Pulmonary artery endothelial cell (primary cell): ENCODE results near the gene METTL13. TPM values are rescaled to one million over a fixed set of nuclear protein-coding genes. Genes with fewer than 3 reads are reported as not detected.

Experiments
- DNase-seq: peaks from one replicate; pipeline ENCODE4 v3.0.0-alpha.2; 2011; ENCODE audit warnings: low read depth, low spot score
- total RNA-seq: library from RNA; depleted of rRNA; stranded (reverse); fragments of >200 nt; gene quantifications from 2 replicates; pipeline ENCODE4 v1.2.3, GENCODE V29; 2014

Gene METTL13
- total RNA-seq, 1 donor from 2014 or later: 28.6 TPM

GRCh38 chr1:171801487-171801891 is 20.0 kb downstream of the METTL13 start:
- no peak for DNase-seq

- DNase-seq: no peak
Measured at GRCh38 chr1:171802207-171802606, 20.7 kb downstream of the METTL13 start.

DNA sequence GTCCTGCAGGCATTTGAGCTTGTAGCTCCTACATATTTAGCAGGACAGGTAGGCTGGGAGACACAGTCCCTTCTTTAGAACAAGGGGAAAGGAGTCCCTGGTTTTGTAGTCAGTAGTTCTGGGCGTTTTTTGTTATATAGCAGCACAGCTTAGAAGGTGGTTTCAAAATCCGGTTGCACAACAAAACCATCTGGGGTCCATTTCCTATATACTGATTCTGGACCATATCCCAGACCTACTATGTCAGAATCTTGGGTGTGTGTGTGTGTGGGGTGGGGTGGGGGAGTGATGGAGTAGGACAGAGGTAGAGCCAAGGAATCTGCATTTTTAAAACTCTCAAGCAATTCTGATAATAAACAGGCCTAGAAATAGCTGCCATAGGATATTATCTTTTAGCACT is 21.6 kb downstream of the METTL13 start:
- no peak for DNase-seq

DNA sequence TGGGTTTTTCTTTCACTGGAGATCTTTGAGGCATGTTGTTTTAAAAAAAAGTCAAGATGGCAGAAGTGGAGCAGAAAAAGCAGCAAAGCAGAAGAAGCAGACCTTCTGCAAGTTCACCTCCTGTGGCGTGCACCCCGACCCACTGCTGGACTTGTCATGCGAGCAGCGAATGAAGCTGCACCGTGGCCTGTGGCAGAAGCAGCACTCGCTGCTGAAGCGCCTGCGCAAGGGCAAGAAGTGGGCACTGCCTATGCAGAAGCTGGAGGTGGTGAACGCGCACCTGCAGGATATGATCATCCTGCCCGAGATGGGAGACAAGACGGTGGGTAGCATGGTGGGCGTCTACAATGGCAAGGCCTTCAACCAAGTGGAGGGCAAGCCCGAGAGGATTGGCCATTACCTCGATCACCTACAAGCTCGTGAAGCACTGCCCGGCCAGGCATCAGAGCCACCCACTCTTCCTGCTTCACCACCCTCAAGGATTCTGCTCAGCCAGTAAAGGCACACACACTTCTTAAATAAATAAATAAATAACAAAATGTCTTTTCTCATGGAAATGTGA is 22.1 kb downstream of the METTL13 start:
- DNase-seq: no peak

DNA sequence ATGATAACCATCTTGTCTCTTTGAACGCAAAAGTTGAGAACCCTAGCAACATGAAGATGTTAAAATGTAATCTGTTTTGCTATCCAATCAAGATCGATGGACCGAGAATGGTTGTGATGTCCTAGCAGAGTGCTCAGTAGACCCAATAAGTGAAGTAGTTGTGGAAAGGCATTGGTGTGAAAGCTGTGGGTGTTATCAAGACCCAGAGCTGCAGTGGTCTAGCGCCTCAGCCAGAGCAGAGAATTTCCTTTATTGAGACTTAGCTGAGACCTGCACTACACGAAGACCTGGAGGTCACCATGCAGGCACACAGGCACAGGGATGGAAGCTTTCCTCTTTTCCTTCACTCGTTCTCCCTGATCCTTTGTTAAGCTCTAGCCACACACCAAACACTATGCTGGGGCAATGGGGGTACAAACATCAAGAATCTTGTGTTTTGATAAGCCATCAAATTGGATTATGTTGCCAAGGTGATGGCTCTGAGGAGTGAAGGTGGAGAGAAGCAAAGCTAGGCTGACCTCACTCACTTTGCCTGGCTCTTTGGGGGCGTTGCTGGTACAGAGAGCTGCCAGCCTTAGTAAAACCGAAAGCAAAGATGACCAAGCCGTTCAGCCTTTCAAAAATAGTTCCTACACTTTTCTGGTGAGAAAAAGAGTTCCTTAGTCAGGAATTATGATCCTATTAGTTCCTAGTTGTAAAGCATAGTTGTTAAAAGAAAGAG is 24.1 kb downstream of the METTL13 start:
- no peak for DNase-seq

GRCh38 chr1:171807556-171807955 is 26.1 kb downstream of the METTL13 start:
- DNase-seq: no peak

DNA sequence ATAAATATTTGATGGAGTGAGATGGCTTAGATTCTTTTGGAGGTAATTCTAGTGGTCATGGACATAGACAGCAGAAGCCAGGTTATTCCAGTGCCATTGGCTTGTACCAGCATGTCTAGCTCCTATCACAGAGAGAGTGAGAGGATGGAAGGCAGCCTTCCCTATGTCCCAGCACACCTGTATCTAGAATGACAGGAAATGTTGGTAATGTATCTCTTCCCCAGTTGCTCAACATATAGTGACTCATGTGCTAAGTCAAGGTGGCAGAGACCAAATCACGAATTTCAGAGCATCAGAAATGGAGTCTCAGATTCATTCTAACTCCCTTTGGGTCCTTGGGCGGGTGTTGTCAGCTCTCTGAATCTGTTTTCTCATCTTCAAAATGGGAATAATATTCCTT is 28.4 kb downstream of the METTL13 start:
- no peak for DNase-seq

DNA sequence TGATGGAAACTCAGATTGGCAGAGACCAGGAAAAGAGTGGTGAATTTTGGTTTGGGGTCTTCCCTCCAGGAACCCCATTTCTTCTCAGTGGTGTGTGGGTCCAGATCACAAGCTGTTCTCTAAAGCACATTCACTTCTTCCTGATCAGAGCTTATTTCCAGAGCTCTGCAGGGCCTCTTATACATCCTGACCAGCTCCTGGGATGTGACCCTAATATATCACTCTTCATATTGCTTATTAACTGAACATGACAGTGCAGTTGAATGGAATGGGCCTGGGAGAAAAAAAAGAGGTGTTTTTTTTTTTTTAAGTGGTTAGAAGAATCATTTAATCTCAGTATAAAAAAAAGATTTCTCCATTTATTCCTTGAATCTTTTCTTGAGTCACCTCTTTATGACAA is 30.2 kb downstream of the METTL13 start:
- DNase-seq: no peak

DNA sequence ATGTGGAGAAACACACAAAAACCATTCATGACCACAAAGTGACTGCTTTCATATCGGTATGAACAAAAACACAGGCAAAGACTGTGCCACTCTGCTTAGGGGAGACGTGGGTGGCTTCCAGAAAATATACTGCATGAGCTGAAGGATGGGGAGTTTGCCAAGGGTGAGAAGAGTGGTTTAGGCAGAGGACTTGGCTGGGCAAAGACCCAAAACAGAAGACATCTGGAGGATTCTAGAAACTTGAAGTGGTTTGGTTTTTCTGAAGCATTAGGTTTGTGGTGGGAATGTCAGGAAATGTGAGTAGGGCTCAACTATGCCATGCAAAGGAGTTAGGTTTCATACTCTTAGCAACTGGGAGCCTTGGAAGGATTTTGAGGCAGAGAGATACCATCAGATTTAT is 33.2 kb downstream of the METTL13 start:
- no peak for DNase-seq

- no peak for DNase-seq
Measured at GRCh38 chr1:171816300-171816901, 34.9 kb downstream of the METTL13 start.

- peak; percentile 7 for DNase-seq
Measured at GRCh38 chr1:171817511-171818265, 36.2 kb downstream of the METTL13 start.

DNA sequence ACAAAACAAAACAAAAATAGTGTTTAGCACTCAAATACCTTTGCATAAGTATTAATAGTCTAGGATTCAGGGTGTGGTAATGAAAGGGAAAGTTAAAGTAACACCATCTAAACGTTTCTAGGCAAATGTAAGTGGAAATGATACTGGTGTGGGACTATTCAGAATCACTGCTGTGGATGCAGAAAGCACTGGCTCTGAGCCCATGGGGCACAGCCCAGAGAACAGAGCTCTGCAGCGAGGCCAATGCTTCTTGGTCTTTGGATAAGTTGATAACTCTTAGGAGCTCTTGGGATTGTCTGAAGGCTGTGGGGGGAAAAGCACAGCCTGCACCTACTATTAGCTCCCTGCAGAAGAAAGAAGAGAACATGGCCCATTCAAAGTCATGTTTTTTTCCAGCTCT is 38.5 kb downstream of the METTL13 start:
- no peak for DNase-seq

GRCh38 chr1:171826973-171827372 is 45.5 kb downstream of the METTL13 start:
- no peak for DNase-seq

GRCh38 chr1:171828794-171829193 is 47.3 kb downstream of the METTL13 start:
- no peak for DNase-seq

GRCh38 chr1:171833091-171833825 is 51.8 kb downstream of the METTL13 start:
- DNase-seq: no peak

- no peak for DNase-seq
Measured at GRCh38 chr1:171834821-171835220, 53.4 kb downstream of the METTL13 start.

DNA sequence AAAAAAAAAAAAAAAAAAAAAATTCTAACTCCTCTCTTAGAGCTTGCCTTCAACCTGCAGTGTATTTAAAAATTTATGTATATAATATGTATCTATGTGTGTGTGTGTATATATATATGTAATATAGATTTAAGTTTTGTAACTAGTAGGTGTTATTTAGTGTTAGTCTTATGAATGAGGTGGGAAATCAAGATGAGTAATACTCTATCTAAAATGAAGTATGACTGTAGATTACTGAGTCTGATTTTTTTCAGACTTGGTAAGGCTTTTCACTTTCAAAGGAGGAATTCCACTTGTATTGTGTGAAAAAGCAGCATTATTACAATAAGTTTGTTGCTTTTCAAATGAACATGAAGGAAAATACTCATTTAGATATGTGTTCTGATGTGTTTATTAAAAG is 54.4 kb downstream of the METTL13 start:
- no peak for DNase-seq

DNA sequence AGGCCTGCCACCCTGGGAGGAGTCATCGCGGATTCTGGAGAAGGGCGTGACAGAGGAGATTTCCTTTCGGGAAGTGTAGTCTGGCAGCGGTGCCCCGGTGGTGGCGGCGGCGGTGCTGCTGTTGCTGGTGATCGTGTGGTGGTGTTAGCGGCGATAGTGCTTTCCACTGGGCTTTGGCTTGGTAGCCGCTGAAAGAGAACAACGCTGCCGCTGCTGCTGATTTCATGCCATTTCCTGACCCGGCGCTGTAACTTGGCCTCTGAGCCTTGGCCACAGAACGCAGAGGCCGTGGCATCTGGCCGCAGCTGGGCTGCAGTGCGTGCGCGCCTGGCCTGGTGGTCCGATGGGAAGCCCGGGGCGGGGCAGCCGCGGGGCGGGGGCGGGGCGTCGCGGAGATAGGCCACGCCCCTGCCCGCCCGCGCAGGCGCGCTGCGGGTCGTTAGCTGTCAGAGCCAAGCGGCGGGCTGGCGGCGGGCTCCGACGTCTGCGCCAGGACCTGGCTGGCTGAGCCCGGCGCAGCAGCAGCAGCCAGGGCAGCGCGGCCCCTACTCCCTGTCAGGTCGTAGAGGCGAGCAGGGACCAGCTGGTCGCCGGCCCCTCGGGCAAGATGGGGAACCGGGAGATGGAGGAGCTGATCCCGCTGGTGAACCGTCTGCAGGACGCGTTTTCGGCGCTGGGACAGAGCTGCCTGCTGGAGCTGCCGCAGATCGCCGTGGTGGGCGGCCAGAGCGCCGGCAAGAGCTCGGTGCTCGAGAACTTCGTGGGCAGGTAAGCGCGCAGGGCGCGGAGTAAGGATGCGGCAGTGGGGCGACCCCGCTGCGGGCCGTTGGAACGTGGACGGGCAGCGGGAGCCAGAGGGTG is 59.8 kb downstream of the METTL13 start, which contains the start of gene DNM3:
Gene DNM3 (plus strand): TSS at position 449 of the 861 bp plus-strand sequence. CDS start 159 bp downstream, at position 608.
- DNase-seq: peak; percentile 5

DNA sequence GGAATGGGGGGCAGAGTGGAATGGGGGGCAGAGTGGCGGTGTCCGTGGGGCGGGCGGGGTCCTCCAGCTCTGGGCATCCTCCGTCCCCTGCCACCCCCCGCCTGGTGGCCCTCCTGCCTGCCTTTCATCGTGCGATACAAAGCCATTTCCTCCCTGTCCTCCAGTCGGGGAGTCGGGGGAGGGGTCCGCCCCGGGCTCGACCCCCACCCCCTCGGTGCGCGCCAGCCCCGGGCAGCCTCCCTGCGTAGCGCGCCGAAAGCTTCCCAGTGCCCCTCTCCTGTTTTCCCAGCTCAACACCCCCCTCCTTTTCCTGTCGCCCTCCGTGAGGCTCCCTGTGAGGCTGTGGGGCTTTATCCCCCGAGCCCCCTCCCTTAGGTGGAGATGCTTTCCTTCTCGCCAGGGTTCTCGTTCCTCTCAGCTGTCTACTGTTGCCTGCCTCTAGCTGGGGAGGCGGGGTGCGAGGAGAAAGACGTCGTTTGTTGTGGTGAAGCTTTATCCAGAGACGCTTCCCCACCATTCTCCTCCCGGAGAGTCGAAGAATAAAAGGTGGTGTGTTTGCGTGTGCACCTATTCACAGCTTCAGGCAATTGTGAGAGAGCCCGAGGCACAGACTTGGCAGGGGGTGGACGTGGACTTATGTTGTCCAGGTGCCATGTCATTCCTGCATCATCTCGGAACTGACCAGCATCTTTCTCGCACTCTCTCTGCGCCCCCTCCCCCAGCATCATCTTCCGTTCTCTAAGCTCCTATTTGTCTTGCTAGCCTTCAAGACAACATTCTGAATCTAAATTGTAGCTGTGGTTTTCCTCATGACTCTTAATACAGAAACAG is 60.7 kb downstream of the METTL13 start:
- DNase-seq: no peak

GRCh38 chr1:171844381-171844780 is 62.9 kb downstream of the METTL13 start:
- no peak for DNase-seq
